ENCODE measurements around the gene MED29.

MED29 gene

GRCh38 chr19:39407410-39407659, 16.2 kb downstream of the MED29 start:
- Histone ChIP-seq H3K4me3 (ENCODE audit: extremely low read depth, insufficient read depth, low read length, poor library complexity, severe bottlenecking) (peak overlapping the region; percentile 89), H3K27ac (ENCODE audit: low read depth, low read length, severe bottlenecking) (no peak overlapping the region), H3K9me3 (ENCODE audit: control insufficient read depth, low read length) (no peaks in the 10 kb centered on the region), H3K36me3 (ENCODE audit: control insufficient read depth, insufficient read depth, low read length) (peaks cover 13% of the 10 kb centered on the region), H3K4me1 (ENCODE audit: control insufficient read depth, insufficient read depth, low read length, poor library complexity, severe bottlenecking) (peaks cover 54% of the 10 kb centered on the region)
- WGBS, 2 experiments (ENCODE audit: insufficient coverage in 2 of 2), result 17 to 18% methylated on average over 14 of the region's 14 CpGs

GRCh38 chr19:39407660-39408391, 16.6 kb downstream of the MED29 start:
- peak overlapping the region; percentile 89 for H3K4me3 ChIP-seq (ENCODE audit: extremely low read depth, insufficient read depth, low read length, poor library complexity, severe bottlenecking)
- H3K27ac ChIP-seq (ENCODE audit: low read depth, low read length, severe bottlenecking), result no peak overlapping the region
- 75 to 77% methylated on average over 28 to 40 of the region's 40 CpGs for WGBS, 2 experiments (ENCODE audit: insufficient coverage in 2 of 2)
- peaks cover 13% of the 10 kb centered on the region for H3K36me3 ChIP-seq (ENCODE audit: control insufficient read depth, insufficient read depth, low read length)
- no peaks in the 10 kb centered on the region for H3K9me3 ChIP-seq (ENCODE audit: control insufficient read depth, low read length)
- H3K4me1 ChIP-seq (ENCODE audit: control insufficient read depth, insufficient read depth, low read length, poor library complexity, severe bottlenecking), result peaks cover 51% of the 10 kb centered on the region

GRCh38 chr19:39408392-39409207, 17.4 kb downstream of the MED29 start:
- Histone ChIP-seq H3K4me3 (ENCODE audit: extremely low read depth, insufficient read depth, low read length, poor library complexity, severe bottlenecking) (peak overlapping the region; percentile 89), H3K9me3 (ENCODE audit: control insufficient read depth, low read length) (no peaks in the 10 kb centered on the region), H3K27ac (ENCODE audit: low read depth, low read length, severe bottlenecking) (peak overlapping the region; percentile 29), H3K4me1 (ENCODE audit: control insufficient read depth, insufficient read depth, low read length, poor library complexity, severe bottlenecking) (peaks cover 45% of the 10 kb centered on the region), H3K36me3 (ENCODE audit: control insufficient read depth, insufficient read depth, low read length) (peaks cover 13% of the 10 kb centered on the region)
- WGBS, 2 experiments (ENCODE audit: insufficient coverage in 2 of 2), result 91 to 92% methylated on average over 15 to 16 of the region's 20 CpGs

GRCh38 chr19:39409208-39410016, 18.2 kb downstream of the MED29 start:
- Histone ChIP-seq H3K4me3 (ENCODE audit: extremely low read depth, insufficient read depth, low read length, poor library complexity, severe bottlenecking) (peak overlapping the region; percentile 89), H3K9me3 (ENCODE audit: control insufficient read depth, low read length) (no peaks in the 10 kb centered on the region), H3K4me1 (ENCODE audit: control insufficient read depth, insufficient read depth, low read length, poor library complexity, severe bottlenecking) (peaks cover 42% of the 10 kb centered on the region), H3K27ac (ENCODE audit: low read depth, low read length, severe bottlenecking) (peak overlapping the region; percentile 87), H3K36me3 (ENCODE audit: control insufficient read depth, insufficient read depth, low read length) (peaks cover 14% of the 10 kb centered on the region)
- 1 to 3% methylated on average over 27 to 37 of the region's 52 CpGs for WGBS, 2 experiments (ENCODE audit: insufficient coverage in 2 of 2)

GRCh38 chr19:39410017-39410830, 19.0 kb downstream of the MED29 start:
- peaks cover 21% of the 10 kb centered on the region for H3K36me3 ChIP-seq (ENCODE audit: control insufficient read depth, insufficient read depth, low read length)
- WGBS, 2 experiments (ENCODE audit: insufficient coverage in 2 of 2), result 5% methylated on average over 28 to 32 of the region's 35 CpGs
- peaks cover 43% of the 10 kb centered on the region for H3K4me1 ChIP-seq (ENCODE audit: control insufficient read depth, insufficient read depth, low read length, poor library complexity, severe bottlenecking)
- peak overlapping the region; percentile 89 for H3K4me3 ChIP-seq (ENCODE audit: extremely low read depth, insufficient read depth, low read length, poor library complexity, severe bottlenecking)
- H3K9me3 ChIP-seq (ENCODE audit: control insufficient read depth, low read length), result no peaks in the 10 kb centered on the region
- H3K27ac ChIP-seq (ENCODE audit: low read depth, low read length, severe bottlenecking), result peak overlapping the region; percentile 87

- peak overlapping the region; percentile 87 for H3K27ac ChIP-seq (ENCODE audit: low read depth, low read length, severe bottlenecking)
- 58 to 89% methylated on average over 1 of the region's 1 CpG for WGBS, 2 experiments (ENCODE audit: insufficient coverage in 2 of 2)
- H3K9me3 ChIP-seq (ENCODE audit: control insufficient read depth, low read length), result no peaks in the 10 kb centered on the region
- no peak overlapping the region for H3K4me3 ChIP-seq (ENCODE audit: extremely low read depth, insufficient read depth, low read length, poor library complexity, severe bottlenecking)
- H3K36me3 ChIP-seq (ENCODE audit: control insufficient read depth, insufficient read depth, low read length), result peaks cover 27% of the 10 kb centered on the region
- H3K4me1 ChIP-seq (ENCODE audit: control insufficient read depth, insufficient read depth, low read length, poor library complexity, severe bottlenecking), result peaks cover 44% of the 10 kb centered on the region
These were observed 19.6 kb downstream of the MED29 start for GRCh38 chr19:39410831-39411080.

GRCh38 chr19:39411081-39411831, 20.1 kb downstream of the MED29 start:
- H3K9me3 ChIP-seq (ENCODE audit: control insufficient read depth, low read length), result no peaks in the 10 kb centered on the region
- H3K27ac ChIP-seq (ENCODE audit: low read depth, low read length, severe bottlenecking), result peak overlapping the region; percentile 67

GRCh38 chr19:39411832-39412099, 20.6 kb downstream of the MED29 start:
- H3K36me3 ChIP-seq (ENCODE audit: control insufficient read depth, insufficient read depth, low read length), result peaks cover 37% of the 10 kb centered on the region
- H3K4me3 ChIP-seq (ENCODE audit: extremely low read depth, insufficient read depth, low read length, poor library complexity, severe bottlenecking), result peak overlapping the region; percentile 98
- H3K27ac ChIP-seq (ENCODE audit: low read depth, low read length, severe bottlenecking), result peak overlapping the region; percentile 67
- H3K9me3 ChIP-seq (ENCODE audit: control insufficient read depth, low read length), result no peaks in the 10 kb centered on the region
- peaks cover 47% of the 10 kb centered on the region for H3K4me1 ChIP-seq (ENCODE audit: control insufficient read depth, insufficient read depth, low read length, poor library complexity, severe bottlenecking)
- 17% methylated on average over 1 of the region's 7 CpGs; no CpG with 5 or more reads in 1 of the 2 experiments for WGBS, 2 experiments (ENCODE audit: insufficient coverage in 2 of 2)

More at GRCh38 chr19:39411081-39411831, 20.1 kb downstream of the MED29 start:
- 52 to 53% methylated on average over 5 to 7 of the region's 9 CpGs for WGBS, 2 experiments (ENCODE audit: insufficient coverage in 2 of 2)
- Histone ChIP-seq H3K36me3 (ENCODE audit: control insufficient read depth, insufficient read depth, low read length) (peaks cover 32% of the 10 kb centered on the region), H3K4me1 (ENCODE audit: control insufficient read depth, insufficient read depth, low read length, poor library complexity, severe bottlenecking) (peaks cover 45% of the 10 kb centered on the region), H3K4me3 (ENCODE audit: extremely low read depth, insufficient read depth, low read length, poor library complexity, severe bottlenecking) (peak overlapping the region; percentile 98)

GRCh38 chr19:39412100-39412866, 21.1 kb downstream of the MED29 start, which contains the start of gene PLEKHG2:
PLEKHG2 (plus strand) TSS chr19:39412669; CDS start chr19:39414087, 1,418 bp downstream.
- Histone ChIP-seq H3K27ac (ENCODE audit: low read depth, low read length, severe bottlenecking) (peak within 1 kb of the TSS; percentile 88), H3K36me3 (ENCODE audit: control insufficient read depth, insufficient read depth, low read length) (peaks cover 42% of the 10 kb centered on the region), H3K4me3 (ENCODE audit: extremely low read depth, insufficient read depth, low read length, poor library complexity, severe bottlenecking) (peak within 1 kb of the TSS; percentile 98), H3K9me3 (ENCODE audit: control insufficient read depth, low read length) (no peaks in the 10 kb centered on the region), H3K4me1 (ENCODE audit: control insufficient read depth, insufficient read depth, low read length, poor library complexity, severe bottlenecking) (peaks cover 47% of the 10 kb centered on the region)
- WGBS, 2 experiments (ENCODE audit: insufficient coverage in 2 of 2), result 0% methylated on average over 39 to 49 of the region's 60 CpGs
